HG03108 (cell line): ENCODE measurements around the gene HAVCR2.
"Not testable (repeated sequence)": the region's sequence is repeated elsewhere in the genome, so short reads cannot be mapped to it uniquely, and the experiment has no call there.

ENCODE experiments used
- ATAC-seq: cut with Tn5 transposase; IDR thresholded peaks from one replicate; pipeline ENCODE4 v1.9.1; 2021; ENCODE audit warnings: moderate library complexity; ENCODE audit not compliant: unreplicated experiment

HAVCR2 gene

GRCh38 chr5:157100140-157100679 lies 8.6 kb downstream of the HAVCR2 start:
- ATAC-seq, result no peak

GRCh38 chr5:157088342-157088990 lies 20.4 kb downstream of the HAVCR2 start:
- ATAC-seq, result peak; percentile 73

- no peak for ATAC-seq
These were observed 22.0 kb downstream of the HAVCR2 start for GRCh38 chr5:157086751-157087359.

- no peak for ATAC-seq
These were observed 22.9 kb downstream of the HAVCR2 start for GRCh38 chr5:157085930-157086329.

GRCh38 chr5:157080286-157080685 lies 28.6 kb downstream of the HAVCR2 start:
- ATAC-seq, result no peak

- no peak for ATAC-seq
These were observed 32.3 kb downstream of the HAVCR2 start for GRCh38 chr5:157076558-157076957.

- no peak for ATAC-seq
These were observed 36.3 kb downstream of the HAVCR2 start for GRCh38 chr5:157072508-157072907.

GRCh38 chr5:157069949-157070348 lies 38.9 kb downstream of the HAVCR2 start:
- no peak for ATAC-seq

GRCh38 chr5:157068785-157069184 lies 40.1 kb downstream of the HAVCR2 start:
- no peak for ATAC-seq

- ATAC-seq, result no peak
These were observed 40.5 kb downstream of the HAVCR2 start for GRCh38 chr5:157068339-157068738.

GRCh38 chr5:157067005-157067404 lies 41.8 kb downstream of the HAVCR2 start:
- no peak for ATAC-seq

GRCh38 chr5:157066080-157066479 lies 42.8 kb downstream of the HAVCR2 start:
- no peak for ATAC-seq

- ATAC-seq, result no peak
These were observed 44.9 kb downstream of the HAVCR2 start for GRCh38 chr5:157063776-157064430.

GRCh38 chr5:157059891-157060290 lies 49.0 kb downstream of the HAVCR2 start:
- ATAC-seq, result no peak

- no peak for ATAC-seq
These were observed 49.7 kb downstream of the HAVCR2 start, which contains the start of gene HAVCR1 for GRCh38 chr5:157059093-157059539. Gene HAVCR1, minus strand, starts transcription at chr5:157059116. Its CDS starts 1,173 bp downstream, at chr5:157057943.

GRCh38 chr5:157057459-157058370 lies 51.1 kb downstream of the HAVCR2 start:
- no peak for ATAC-seq

GRCh38 chr5:157056848-157057247 lies 52.0 kb downstream of the HAVCR2 start:
- ATAC-seq, result not testable (repeated sequence)

- ATAC-seq, result no peak
These were observed 57.1 kb downstream of the HAVCR2 start for GRCh38 chr5:157051604-157052245.

- no peak for ATAC-seq
These were observed 58.8 kb downstream of the HAVCR2 start for GRCh38 chr5:157050050-157050449.

GRCh38 chr5:157049605-157050004 lies 59.2 kb downstream of the HAVCR2 start:
- no peak for ATAC-seq
